DLD1 (cell line): ENCODE data around the gene SMURF1.

ENCODE experiments used
- in situ Hi-C: cut with HindIII; loops from 2 replicates; pipeline ENCODE4 v1.10.0; 2017; ENCODE audit warnings: low sequenced_read_pairs

Gene SMURF1

DNA sequence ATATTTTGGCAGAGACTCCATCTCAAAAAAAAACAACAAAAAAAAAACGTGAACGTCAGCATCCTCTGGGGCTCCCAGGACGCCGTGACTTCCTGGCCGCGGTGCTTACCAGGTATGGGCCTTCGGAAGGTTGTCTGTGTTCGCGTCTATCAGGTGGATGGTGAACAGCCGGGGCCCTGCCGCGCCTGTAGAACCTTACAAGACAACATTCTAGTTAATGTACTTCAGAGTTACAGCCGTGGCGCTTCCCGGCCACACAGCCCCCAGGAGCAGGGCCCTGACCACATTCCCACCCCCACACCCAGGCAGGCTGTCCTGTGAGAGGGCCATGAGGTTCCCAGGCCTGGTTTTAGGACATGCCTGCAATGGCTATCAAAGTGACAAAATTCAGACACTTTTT, 111.0 kb downstream of the SMURF1 start:
- in situ Hi-C loops = no loop called here

DNA sequence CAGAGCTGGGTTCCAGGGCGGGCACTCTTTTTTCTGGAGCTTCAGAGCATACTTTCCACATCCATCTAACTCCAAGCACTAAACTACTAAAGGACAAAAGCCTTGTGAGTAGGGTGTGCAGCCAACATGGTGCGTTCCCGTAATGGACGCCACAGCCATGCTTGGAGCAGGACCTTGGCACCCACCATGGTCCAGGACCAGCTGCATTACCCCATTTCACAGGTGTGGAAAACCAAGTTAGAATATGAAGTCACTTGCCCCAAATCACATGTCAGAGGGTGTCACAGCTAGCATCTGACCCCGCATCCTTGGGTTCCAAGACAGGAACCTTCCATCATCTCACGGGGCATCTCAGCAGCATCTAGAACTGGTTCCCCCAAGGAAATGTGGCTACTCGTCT, 112.4 kb downstream of the SMURF1 start:
- in situ Hi-C loops = no loop called here

DNA sequence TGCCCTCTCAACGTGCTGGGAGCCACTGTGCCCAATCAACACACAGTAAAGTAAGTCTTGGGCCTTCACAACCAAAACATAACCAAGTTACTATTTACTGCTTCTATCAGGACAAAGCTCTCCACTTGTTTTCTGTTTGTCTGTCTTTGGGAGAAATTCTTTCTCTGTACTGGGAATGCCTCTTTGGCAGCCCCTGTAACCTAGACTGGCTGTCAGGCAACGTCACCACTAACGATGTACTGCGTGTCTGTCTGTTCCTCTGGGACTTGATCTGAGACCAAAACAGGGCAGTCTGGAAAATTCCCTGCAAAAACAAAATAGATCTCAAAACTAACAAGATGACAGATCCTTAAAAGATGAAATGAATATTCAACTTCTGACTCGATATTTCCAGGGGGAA, 113.0 kb downstream of the SMURF1 start:
- in situ Hi-C loops = no loop called here

DNA sequence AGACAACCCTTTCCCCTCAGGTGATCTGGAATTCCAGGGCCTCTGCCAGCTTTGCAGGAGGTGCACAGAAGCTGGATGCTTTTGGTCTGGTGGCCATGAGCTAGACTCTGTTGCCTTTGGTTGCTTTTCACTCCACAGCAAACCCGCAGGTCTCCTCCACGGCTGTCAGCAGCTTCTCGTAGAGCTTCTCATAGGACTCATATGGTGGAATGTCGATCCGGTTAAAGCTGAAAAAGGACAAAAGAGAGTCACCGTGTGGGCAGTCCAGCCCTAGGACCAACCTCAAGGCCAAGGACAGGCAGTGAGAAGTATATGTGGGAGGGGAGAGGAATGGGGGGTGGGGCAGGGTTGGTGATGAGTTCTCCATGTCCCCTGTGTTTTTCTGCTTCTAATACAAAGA, 113.5 kb downstream of the SMURF1 start:
- in situ Hi-C loops = no loop called here

DNA sequence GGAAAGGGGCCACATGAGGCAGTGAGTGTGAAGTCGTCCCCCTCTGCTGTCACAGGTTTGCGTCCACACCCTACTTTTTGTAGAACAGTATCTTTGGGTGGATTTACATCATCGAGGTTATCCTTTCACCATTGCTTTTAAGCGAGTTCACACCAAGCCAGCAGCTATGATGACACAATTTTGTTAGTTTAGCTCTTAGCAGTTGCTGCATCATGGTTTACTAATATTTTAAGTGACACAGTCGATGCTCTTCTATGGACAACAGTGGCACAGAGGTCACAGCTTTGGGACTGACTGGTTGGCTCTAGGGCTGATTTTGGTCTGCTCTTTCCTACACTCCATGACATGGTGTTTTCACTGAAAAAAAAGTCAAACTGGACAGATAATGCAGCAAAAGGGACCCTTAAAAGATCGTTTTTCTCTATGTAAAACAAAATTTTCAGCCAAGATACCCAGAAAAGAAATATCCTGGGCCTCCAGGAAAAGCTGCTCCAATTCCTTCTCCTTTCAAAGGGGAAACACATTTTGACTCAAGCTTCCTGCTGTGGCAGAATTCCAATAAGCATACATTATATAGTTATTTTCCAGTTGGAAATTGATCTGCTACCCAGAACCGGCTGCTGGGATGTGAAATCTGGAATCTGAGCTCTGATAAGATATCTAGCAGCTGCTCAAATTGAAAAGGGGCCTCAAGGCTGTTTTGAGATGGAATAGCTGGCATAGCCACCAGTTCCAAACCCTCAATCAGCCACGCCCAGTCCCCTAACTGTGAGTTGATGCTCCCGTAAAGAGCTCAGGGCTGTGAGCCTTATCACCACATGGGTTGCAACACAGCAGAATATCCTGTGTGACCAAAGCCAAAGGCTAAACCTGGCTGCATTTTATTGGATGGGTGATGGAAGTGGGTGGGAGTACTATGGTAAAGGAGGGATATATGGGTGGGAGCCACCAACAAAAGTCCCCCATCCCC, 114.2 kb downstream of the SMURF1 start:
- in situ Hi-C loops = no loop called here

DNA sequence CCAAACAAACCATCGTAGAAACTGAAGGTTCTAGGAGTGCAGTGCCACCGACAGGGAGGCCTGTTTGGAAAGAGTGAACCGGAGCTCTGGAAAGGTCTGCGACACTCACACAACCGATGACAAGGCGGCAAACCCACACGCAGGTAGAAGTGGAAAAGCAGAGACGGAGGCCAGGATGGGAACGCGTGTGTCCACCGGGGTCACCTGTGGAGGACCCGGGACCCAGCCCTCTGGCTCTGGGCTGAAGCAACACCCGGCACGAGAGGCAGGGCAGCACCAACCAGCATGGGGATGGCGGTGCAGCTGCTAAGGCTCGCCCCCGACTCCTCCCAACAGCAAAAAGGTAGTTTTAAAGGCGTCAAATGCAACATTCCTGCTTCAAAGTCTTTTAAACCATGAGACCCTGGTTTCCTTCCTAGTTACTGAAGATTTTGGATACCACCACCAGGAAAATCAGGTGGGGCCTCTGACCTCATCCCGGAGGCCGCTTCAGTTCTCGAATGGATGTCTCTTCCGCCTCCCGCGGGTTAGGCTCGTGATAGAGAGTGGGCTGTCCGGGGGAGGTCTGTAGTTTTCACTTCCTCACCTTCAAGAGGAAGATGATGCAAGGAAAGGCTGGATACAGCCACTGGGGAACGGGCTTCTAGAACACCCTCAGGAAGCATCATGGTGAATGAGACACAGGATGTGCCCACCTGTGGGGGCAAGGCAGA, 115.5 kb downstream of the SMURF1 start:
- in situ Hi-C loops = no loop called here

DNA sequence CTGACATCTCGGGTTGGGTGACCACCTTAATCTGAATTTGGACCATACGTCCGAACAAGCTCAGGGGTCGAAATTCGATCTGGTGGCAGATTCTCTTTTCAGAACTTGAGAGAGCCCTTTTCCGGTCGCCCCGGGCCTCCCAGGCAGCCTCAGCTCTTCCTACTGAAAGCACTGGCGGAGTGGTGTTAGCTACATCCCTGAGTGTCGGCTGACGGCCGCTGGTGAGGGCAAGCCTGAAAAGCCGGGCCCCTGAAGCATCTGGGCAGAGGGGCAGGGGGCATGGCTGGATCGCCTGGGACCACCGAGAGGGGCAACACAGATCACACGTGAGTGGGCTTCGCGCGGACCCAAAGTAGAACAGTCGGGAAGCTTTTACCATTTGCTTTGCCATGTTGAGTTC, 116.1 kb downstream of the SMURF1 start:
- in situ Hi-C loops = no loop called here

DNA sequence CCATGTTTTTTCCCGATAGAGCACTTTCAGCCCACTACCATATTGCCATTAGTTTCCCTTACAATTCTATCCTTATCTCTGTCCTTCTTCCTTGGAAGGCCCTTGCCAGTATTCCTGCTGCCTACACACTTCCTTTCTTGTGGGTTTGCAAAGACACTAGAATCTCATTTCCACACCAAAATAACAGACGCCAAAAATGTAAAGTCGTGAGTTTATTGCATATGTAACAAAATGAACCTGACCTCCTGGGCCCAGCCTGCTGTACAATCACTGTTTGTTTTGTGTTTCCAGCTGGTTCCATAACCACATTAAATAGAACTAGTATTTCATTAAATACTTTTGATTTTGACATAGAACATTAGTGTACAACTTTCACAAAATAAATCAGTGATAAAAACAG, 116.7 kb downstream of the SMURF1 start:
- in situ Hi-C loops = no loop called here

DNA sequence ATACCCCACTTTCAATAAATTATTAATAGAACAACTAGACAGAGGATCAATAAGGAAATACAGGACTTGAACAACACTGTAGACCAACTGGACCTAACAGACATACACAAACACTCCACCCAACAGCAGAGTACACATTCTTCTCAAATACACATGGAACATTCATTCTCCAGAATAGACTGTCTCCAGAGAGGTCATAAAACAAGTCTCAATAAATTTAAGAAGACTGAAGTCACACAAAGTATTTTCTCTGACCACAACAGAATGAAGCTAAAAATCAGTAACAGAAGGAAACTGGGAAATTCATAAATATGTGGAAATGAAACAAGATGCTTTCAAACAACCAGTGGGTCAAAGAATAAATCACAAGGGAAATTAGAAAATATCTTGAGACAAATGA, 119.8 kb downstream of the SMURF1 start:
- in situ Hi-C loops = loop anchor here (25.0 kb wide), 2 partner anchors 112 to 288 kb away; no protein-coding TSS in a partner anchor

DNA sequence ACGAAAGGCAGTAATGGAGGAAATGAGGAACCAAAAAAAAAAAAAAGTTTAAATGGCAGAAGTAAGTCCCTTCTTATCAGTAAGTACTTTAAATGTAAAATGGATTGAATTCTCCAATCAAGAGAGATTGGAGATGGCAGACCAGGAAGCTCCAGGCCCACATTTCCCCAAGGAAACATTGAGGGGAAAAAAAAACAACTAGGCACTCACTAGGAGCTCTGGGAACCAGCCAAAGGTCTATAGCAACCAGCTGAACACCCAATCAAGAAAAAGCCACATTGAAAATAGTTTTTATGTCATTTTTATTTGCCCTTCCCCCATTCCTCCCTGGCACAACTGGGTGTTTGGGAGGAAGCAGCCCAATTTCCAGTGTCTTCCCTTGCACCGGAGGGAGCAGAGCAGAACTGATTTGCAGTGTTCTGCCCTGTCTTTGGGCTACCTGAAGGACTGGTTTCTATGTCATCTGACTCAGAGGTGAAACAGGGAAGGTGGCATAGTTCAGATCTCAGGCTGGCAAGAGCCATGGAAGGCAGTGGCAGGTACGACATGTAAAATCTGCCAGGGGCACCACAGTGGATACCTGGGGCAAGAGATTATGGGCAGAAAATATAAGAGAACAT, 121.9 kb downstream of the SMURF1 start:
- in situ Hi-C loops = loop anchor here (25.0 kb wide), 2 partner anchors 110 to 290 kb away; no protein-coding TSS in a partner anchor

DNA sequence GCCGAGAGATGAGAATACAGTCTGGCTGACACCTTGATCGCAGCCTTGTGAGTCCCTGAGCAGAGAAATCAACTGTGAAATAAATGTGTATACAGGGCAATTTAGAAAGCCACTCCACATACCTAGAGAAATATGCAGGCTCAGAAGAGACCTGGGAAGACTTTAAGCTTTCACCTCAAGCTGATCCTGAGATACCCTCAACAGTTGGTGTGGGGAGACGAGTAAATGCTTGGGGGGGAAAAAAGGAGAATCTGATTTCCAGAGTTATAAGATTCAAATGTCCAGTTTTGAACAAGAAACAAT, 123.5 kb downstream of the SMURF1 start:
- in situ Hi-C loops = loop anchor here (25.0 kb wide), 2 partner anchors 108 to 292 kb away; no protein-coding TSS in a partner anchor

DNA sequence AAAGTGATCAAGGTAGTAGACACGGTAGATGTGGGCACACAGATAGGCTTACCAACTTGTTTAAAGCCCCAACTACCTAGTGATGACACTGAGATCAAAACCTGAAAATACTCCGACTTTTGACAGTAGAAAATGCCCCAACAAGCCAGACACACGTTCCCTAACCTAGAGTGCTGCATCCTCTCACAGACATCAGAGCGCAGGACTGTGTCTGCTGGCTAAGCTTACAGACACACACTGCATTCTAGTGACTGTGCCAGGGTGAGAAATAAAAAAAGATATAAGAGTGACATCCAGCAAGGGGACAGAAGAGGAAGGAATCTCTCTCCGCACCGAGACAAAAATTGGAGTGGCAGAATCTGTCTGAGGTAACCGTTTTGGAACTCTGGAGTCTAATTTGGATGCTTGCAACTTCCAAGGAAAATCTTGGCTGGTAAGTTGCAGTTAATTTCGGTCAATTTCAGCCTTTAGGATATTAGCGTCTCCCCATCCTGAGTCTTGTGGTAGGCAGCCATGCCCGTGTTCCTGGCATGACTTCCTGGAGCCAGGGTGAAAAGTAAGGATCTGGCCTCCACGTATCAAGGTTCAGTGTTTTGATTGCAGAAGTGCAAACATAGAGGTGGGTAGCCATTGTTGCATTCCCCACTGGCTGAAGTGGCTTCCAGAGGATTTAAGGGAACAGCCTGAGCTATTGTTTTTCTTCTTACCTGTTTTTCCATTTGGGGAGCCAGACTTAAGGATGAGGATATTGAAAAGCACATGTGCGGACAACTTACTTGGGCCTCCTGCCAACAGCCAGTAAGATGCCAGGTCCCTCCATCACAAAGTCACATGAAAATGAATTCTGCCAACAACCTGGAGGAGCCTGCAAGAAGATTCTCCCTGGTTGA, 124.1 kb downstream of the SMURF1 start:
- in situ Hi-C loops = loop anchor here (25.0 kb wide), 2 partner anchors 107 to 293 kb away; no protein-coding TSS in a partner anchor

DNA sequence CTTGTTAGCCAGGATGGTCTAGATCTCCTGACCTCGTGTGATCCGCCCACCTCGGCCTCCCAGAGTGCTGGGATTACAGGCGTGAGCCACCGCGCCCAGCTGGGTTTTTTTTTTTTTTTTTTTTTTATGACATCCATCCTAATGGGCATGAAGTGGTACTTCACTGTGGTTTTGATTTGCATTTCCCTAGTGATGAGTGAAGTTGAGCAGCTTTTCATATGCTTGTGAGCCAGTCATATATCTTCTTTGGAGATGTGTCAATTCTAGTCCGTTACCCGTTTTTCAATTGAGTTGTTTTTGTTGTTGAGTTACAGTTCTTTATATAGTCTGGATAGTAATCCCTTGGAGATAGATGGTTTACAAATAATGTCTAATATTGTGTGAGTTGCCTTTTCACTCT, 127.7 kb downstream of the SMURF1 start:
- in situ Hi-C loops = loop anchor here (25.0 kb wide), 2 partner anchors 104 to 296 kb away; no protein-coding TSS in a partner anchor

DNA sequence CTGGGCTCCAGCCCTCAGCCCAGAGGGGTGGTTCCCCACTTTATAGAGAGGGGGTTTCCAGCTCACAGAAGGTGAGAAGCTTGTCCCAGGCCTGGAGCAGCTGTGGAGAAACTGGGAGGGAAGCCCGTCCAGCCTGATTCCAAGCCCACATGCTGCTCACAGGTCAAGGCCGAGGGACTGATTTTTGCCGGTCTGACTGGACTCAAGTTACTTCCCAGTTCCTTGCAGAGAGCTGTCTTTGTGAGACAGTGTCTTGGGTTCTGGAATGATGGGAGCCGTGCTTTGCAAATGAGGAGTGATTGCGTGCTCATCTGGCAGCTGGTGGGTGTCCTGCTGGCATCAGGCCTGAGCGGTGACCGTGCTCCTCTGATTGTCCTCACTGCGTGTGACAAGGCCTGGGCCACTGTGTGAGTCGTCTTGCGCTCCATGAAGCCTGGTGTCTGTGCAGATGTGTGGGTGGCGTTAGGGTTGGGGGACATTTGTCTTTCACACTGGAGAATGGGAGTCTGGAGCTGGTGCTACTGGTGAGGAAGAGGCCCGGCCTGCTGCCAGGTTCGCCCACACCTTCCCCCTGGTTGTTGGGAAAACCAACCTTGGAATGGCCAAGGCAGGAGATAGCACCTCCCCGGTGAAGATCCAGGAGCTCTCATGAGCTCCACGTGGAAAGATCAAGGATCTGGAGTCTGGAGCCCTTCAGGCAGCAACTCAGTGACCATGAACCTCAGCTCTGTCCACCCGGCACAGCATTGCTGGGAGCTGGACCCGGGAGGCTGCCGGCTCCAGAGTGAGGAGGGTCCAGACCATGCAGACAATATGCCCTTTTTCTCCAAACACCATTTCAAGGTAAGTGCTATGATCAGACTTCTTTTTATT, 129.6 kb downstream of the SMURF1 start:
- in situ Hi-C loops = loop anchor here (25.0 kb wide), 2 partner anchors 102 to 298 kb away; no protein-coding TSS in a partner anchor

DNA sequence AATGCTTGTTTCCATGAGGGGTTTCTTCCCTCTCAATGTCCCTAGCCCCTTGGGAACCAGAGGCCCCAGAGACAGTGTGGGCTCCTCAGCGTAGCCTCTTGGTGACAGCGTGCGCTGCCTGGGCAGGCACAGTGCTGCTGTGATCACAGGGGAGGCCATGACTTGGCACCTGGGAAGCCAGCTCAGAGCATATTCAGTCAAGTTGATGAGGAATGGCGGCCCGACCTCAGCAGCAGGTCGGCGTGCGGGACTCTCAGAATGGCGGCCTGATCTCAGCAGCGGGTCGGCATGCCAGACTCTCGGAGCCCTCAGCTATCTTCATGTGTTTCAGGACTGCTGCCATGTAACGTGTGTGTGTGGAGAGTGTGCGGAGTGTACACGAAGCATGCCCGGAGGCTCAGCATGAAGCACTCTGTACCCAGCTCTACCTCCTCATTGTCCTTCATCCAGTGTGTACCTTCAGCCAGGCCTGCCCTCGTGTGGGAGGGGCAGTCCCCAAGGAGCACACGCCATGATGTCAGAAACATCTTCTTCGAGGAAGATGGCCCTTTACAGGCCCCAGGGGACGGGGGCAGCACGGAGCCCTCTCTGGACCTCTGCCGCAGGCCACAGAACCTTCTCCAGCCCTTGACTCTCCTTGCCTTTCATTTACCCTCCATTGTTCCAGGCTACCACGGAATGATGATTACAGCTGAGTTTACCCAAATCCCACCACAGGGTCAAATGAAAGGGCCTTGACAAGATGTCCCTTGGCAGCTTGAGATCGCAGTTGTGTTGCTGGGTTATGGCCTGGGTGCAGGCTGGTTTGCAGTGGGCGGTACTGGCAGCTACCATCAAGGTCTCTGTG, 130.4 kb downstream of the SMURF1 start:
- in situ Hi-C loops = loop anchor here (25.0 kb wide), 2 partner anchors 101 to 299 kb away; no protein-coding TSS in a partner anchor

DNA sequence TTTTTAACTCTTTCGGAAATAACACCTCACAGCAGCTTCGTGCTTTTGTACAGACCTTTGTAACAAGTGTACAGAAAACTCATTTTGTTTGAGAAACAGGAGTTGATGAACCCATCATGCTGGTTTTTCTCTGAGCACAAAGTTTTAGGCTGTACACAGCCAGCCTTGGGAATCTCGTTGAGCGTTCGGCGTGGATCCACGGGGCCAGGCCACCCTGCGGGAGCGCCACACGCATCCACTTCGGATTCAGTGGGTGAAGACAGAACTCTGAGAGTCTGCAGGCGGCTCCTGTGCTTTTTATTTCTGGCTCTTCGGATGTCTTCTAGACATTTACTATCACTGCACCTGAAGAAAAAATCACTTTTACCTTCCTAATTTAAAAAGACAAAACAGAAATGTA, 131.2 kb downstream of the SMURF1 start:
- in situ Hi-C loops = loop anchor here (25.0 kb wide), 2 partner anchors 100 to 300 kb away; no protein-coding TSS in a partner anchor

DNA sequence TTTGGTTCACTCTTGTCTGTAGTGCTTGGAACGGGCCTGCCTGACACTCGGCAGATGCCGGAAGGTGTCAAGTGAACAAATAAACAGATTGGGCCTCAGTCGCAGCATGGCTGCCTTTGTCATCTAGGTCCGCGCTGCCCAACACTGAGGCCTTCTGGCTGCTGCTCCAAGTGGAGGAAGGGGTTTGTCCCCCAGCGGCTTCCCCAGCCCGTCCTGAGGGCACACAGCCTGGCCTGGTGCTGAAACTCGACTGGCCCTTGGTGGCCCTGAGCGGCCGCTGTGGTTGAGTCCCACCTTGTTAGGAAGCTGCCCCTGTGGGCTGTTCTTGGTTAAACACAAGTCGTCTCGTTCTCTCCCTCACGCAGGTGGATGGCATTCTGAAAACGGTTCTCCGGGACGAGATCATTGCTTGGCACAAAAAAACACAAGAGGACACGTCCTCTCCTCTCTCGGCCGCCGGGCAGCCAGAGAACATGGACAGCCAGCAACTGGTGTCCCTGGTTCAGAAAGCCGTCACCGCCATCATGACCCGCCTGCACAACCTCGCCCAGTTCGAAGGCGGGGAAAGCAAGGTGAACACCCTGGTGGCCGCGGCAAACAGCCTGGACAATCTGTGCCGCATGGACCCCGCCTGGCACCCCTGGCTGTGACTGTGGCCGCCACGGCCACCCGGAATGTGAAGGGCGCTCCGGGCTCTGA, 132.1 kb downstream of the SMURF1 start:
- in situ Hi-C loops = loop anchor here (25.0 kb wide), 2 partner anchors 100 to 300 kb away; no protein-coding TSS in a partner anchor

DNA sequence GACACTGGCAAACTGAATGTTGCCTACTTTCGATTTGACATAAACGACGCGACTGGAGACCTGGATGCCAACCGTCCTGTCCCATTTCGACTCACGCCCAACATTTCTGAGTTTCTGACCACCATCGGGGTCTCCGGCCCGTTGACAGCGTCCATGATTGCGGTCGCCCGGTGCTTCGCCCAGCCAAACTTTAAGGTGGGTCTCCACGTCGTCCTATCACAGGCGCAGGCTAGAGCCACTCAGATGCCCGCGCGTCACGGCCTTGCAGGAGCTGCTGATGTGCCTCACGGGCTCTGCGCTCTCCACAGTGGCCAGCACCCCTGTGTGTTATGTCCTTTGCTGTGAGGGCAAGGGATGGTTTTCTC, 132.6 kb downstream of the SMURF1 start:
- in situ Hi-C loops = loop anchor here (25.0 kb wide), 2 partner anchors 99 to 301 kb away; no protein-coding TSS in a partner anchor
